Erythroblast (primary cell): Measurements from ENCODE around the gene KCNK17.

Experiments used
- GATA1 ChIP-seq: IDR thresholded peaks from 2 replicates; pipeline ENCODE4 v1.6.1; 2011; ENCODE audit warnings: low read depth, mild to moderate bottlenecking, control low read depth, low read length, moderate library complexity
- POLR2A ChIP-seq: IDR thresholded peaks from 2 replicates; pipeline ENCODE4 v1.6.1; 2011; ENCODE audit warnings: mild to moderate bottlenecking, low read length

GRCh38 chr6:39268171-39268570, 46.0 kb downstream of the KCNK17 start:
- TF ChIP-seq POLR2A (no peak), GATA1 (no peak)
